HG03520 (cell line): ENCODE results near the gene SLC25A39.

ENCODE experiments used
- ATAC-seq: cut with Tn5 transposase; IDR thresholded peaks from one replicate; pipeline ENCODE4 v1.9.1; 2021; ENCODE audit warnings: mild to moderate bottlenecking, moderate library complexity; ENCODE audit not compliant: unreplicated experiment

SLC25A39 gene

DNA sequence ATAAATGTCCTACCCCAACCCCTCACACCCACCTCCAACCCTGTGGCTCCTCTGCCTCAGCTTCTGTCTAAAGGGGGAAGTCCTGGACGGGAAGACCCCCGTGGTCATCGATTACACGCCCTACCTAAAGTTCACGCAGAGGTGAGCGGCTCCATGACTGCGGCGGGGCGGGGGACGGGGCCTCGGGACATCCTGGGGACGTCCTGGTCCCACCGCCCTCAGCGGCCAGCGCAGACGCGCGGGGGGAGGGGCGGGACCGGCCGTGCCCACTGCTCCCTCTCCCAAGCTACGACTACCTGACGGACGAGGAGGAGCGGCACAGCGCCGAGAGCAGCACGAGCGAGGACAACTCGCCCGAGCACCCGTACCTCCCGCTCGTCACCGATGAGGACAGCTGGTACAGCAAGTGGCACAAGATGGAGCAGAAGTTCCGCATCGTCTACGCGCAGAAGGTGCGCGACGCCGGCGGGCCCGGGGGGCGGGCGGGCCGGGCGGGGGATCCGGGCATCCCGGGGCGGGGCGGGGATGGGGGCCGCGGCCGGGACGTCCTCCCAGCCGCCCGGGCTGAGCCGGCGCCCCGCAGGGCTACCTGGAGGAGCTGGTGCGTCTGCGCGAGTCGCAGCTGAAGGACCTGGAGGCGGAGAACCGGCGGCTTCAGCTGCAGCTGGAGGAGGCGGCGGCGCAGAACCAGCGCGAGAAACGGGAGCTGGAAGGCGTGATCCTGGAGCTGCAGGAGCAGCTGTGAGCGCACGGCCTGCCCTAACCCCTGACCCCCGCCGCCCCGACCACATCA, 9.6 kb downstream of the SLC25A39 start:
- ATAC-seq: no peak

GRCh38 chr17:44314524-44314868, 10.1 kb downstream of the SLC25A39 start:
- ATAC-seq: no peak

DNA sequence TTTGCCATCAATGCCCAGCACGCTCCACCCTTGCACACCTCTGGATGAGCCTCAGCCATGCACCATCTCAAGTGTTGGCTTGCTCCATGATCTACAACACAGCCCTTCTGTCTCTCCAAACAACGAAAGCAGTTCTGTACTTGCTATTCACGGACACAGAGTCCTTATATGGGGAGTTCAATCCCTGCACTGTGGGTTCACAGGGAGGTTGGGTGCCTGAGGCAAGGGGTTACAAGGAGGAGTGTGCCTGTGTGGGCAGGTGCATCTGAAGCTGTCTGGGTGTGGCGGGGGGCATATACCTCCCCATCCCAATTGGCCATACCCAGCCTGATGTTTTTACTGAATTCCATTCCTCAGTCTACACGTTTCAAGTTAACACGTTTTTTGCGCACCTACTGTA, 10.6 kb downstream of the SLC25A39 start:
- ATAC-seq: no peak

DNA sequence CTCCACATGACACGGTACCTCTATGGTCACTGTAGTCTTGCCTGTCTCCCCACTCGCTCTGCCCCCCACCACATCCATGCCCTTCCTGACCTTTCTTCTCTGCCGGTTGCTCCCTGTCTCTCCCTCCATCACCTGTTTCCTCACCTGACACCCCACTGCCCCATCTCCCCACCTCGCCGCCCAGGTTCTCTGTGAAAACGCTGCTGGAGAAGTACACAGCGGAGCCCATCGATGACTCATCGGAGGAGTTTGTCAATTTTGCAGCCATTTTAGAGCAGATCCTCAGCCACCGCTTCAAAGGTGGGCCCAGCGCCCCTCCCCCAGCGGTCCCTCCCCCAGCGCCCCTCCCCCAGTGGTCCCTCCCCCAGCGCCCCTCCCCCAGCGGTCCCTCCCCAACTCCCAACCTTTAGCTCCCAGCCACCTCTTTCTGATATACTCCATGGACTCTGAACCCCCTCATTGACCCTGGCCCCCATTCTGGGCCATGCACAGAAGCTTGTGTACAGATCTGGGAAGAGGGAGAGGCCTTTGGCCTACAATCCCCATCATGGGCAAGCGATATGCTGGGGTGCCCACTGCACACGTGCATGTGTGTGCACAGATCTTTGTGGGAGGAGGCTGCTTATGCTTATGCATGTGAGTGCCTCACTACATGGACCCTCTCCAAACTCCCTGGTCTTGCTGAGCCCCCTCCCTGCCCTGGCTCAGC, 12.1 kb downstream of the SLC25A39 start:
- no peak for ATAC-seq

- ATAC-seq: no peak
These were observed 13.0 kb downstream of the SLC25A39 start for GRCh38 chr17:44311562-44312181.

GRCh38 chr17:44310609-44311376, 13.8 kb downstream of the SLC25A39 start:
- ATAC-seq: no peak

DNA sequence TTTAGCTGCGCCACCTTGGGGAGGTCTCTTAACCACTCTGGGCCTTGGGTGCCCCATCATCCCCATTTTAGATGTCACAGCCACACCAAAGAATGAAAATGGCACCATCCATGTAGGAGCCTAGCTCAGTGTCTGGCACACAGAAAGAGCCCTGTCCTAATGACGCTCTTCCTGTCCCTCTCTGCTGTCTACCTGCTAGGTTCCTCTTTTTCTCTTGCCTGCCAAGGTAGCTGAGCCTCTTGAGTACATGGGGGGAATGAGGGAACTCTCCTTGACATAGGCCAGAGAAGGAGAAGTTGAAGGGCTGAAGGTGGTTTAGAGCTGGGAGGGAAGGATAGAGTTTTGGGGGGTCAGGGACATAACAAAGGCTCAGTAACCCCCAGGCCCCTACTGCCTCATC, 14.4 kb downstream of the SLC25A39 start:
- ATAC-seq: no peak

- ATAC-seq: no peak
These were observed 15.2 kb downstream of the SLC25A39 start for GRCh38 chr17:44309472-44309871.

DNA sequence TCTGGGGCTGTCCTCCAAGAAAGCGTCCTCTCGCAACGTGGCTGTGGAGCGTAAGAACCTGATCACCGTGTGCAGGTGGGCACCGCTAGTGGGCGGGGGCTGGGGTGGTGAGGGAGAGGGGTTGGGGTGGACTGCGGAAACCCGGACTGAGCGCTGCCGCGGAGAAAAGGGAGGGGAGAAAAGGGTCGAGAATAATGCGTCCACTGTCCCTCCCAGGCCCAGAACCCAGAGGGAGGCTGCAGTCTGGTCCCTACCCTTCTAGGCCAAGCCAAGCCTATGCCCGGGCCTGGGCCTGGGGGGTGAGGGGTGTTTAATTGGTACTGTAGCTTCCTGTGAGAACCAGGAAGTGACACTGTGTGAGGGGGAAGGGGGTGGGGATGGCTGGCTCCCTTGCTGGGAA, 15.8 kb downstream of the SLC25A39 start:
- no peak for ATAC-seq

DNA sequence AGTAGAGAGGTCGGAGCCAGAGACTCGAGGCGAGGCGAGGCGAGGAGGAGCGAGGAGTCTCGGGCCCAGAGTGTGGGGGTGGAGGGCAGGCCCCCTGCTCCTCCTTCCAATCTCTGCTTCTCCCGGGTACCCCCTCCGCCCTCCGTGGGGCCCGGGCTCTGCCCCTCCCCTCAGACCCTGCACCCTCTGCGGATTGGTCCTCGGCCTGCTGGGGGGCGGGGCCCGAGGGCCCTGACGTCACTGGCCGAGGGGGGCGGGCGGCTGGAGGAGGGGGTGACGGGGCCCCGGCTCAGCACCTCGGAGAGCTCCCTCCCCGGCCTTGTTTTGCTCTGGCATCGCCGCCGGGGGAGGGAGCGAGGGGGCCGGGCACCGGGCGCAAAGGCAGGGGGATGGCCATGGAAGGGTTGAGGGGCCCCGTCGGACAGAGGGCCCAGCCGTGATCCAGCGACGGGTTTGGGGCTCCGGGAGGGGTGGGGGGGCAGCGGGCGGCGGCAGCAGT, 16.3 kb downstream of the SLC25A39 start, which contains the start of gene RUNDC3A:
RUNDC3A (plus strand) TSS at position 282 of the 499 bp plus-strand sequence. CDS start 232 bp downstream, outside the sequence.
- ATAC-seq: no peak

GRCh38 chr17:44307387-44308186, 17.0 kb downstream of the SLC25A39 start:
- ATAC-seq: no peak

DNA sequence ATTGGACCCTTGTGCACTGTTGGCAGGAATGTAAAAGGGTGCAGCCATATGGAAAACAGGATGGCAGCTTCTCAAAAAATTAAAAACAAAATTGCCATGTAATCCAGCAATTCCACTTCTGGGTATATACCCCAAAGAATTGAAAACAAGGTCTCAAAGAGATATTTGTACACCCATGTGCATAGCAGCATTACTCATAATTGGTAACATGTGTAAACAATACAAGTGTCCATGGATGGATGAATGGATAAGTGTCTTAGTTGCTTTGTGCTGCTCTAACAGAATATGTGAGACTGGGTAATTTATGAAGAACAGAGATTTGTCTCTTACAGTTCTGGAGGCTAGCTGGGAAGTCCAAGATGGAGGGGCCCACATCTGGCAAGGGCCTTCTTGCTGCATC, 20.0 kb downstream of the SLC25A39 start:
- ATAC-seq: no peak

- no peak for ATAC-seq
These were observed 26.6 kb downstream of the SLC25A39 start for GRCh38 chr17:44297975-44298374.

GRCh38 chr17:44293509-44294226, 31.0 kb downstream of the SLC25A39 start:
- ATAC-seq: no peak

DNA sequence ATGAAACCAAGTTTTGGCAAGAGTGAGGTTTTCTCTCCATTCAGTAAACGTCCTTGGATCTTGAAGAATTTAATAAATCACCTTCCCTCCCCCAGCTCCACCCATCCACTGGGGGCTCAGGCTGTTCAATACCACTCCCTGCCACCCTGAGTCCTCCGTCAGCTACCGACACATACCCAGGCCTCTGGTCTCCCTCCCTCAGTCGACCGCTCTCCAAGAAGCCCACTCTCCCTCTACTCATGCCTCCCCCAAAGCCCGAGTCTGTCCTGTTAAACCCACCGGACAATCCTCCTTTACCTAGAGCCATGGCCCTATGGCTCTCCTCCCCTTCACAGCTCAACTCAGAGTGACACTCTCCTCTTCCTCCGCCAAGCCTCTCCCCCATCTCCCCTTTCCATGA, 37.0 kb downstream of the SLC25A39 start:
- no peak for ATAC-seq

GRCh38 chr17:44284024-44284400, 40.6 kb downstream of the SLC25A39 start:
- ATAC-seq: no peak

GRCh38 chr17:44283344-44284023, 41.1 kb downstream of the SLC25A39 start:
- ATAC-seq: no peak

- ATAC-seq: no peak
These were observed 42.4 kb downstream of the SLC25A39 start for GRCh38 chr17:44282264-44282663.

GRCh38 chr17:44281570-44281969, 43.1 kb downstream of the SLC25A39 start:
- no peak for ATAC-seq
